H1 (cell line): ENCODE results near the gene GTF2F2. TPM values are rescaled to one million over a fixed set of nuclear protein-coding genes. Genes with fewer than 3 reads are reported as not detected.

ENCODE experiments used
- CTCF ChIA-PET: fragments of 300-600 bp; sonication (Branson Sonifier 250); formaldehyde crosslinking; loops from one replicate; lab custom pipeline; 2021; ENCODE audit not compliant: partially characterized antibody; lab: Charles Lee
- POLR2A ChIA-PET: fragments of 300-600 bp; sonication (Branson Sonifier 250); formaldehyde crosslinking; loops from one replicate; lab custom pipeline; 2021; ENCODE audit warnings: inconsistent platforms; ENCODE audit not compliant: partially characterized antibody; lab: Charles Lee
- DNase-seq, 2 experiments: peaks; one replicate each; pipeline versions ENCODE4 v3.0.0 to v3.0.0-alpha.2; 2010 to 2022; ENCODE audit warnings: low spot score in 2 of 2, low read depth in 1 of 2, mixed read lengths in 1 of 2
- FAIRE-seq: peaks from 2 replicates; lab custom pipeline; 2011; peaks lifted over from hg19 to GRCh38; lab: Jason Lieb, UNC
- H2AFZ ChIP-seq: 2 replicates; pipeline ENCODE4 v1.8.1; 2012; ENCODE audit warnings: low read length, inconsistent platforms
- H2AK5ac ChIP-seq: 2 replicates; pipeline ENCODE4 v1.6.1; 2013; ENCODE audit warnings: low read depth, low read length
- H2BK120ac ChIP-seq: replicated peaks from 2 replicates; pipeline ENCODE3; 2013; ENCODE audit warnings: low read depth, low read length, inconsistent platforms
- H2BK12ac ChIP-seq: 2 replicates; pipeline ENCODE4 v1.6.1; 2013; ENCODE audit warnings: low read depth, low read length
- H2BK15ac ChIP-seq: 2 replicates; pipeline ENCODE4 v1.6.1; 2013; ENCODE audit warnings: low read length
- H2BK20ac ChIP-seq: 2 replicates; pipeline ENCODE4 v1.6.1; 2013; ENCODE audit warnings: low read length
- H2BK5ac ChIP-seq: 2 replicates; pipeline ENCODE4 v1.6.1; 2013; ENCODE audit warnings: low read depth, low read length
- H3K14ac ChIP-seq: 2 replicates; pipeline ENCODE4 v1.6.1; 2013; ENCODE audit warnings: inconsistent platforms; ENCODE audit not compliant: insufficient read length
- H3K18ac ChIP-seq: 2 replicates; pipeline ENCODE4 v1.6.1; 2013; ENCODE audit warnings: low read length; ENCODE audit errors: extremely low read depth
- H3K23ac ChIP-seq: 2 replicates; pipeline ENCODE4 v1.6.1; 2013; ENCODE audit warnings: inconsistent platforms; ENCODE audit not compliant: insufficient read length
- H3K23me2 ChIP-seq: 2 replicates; pipeline ENCODE4 v1.6.1; 2013; ENCODE audit warnings: low read depth, low read length
- H3K27ac ChIP-seq: 2 replicates; pipeline ENCODE4 v1.6.1; 2011; ENCODE audit warnings: low read depth, low read length, inconsistent platforms
- H3K27me3 ChIP-seq, 4 experiments: replicated peaks in 1 of 4; 1 replicate in 1 of 4; 2 replicates in 3 of 4; pipeline versions ENCODE4 v1.6.1 to v1.8.1; 2011 to 2013; ENCODE audit warnings: low read length in 3 of 4, mild to moderate bottlenecking in 3 of 4, inconsistent platforms in 2 of 4, mixed read lengths in 2 of 4, moderate library complexity in 1 of 4; ENCODE audit not compliant: control insufficient read depth in 3 of 4, insufficient read depth in 3 of 4; ENCODE audit errors: extremely low read depth in 1 of 4
- H3K36me3 ChIP-seq, 4 experiments: 2 replicates each; pipeline versions ENCODE4 v1.6.1 to v1.8.1; 2011 to 2013; ENCODE audit warnings: mild to moderate bottlenecking in 4 of 4, low read length in 3 of 4, moderate library complexity in 2 of 4, control low read depth in 1 of 4, inconsistent platforms in 1 of 4; ENCODE audit not compliant: insufficient read depth in 4 of 4, control insufficient read depth in 2 of 4
- H3K4ac ChIP-seq: replicated peaks from 2 replicates; pipeline ENCODE3; 2013; ENCODE audit warnings: low read length, low read depth, mixed read lengths, inconsistent platforms; ENCODE audit not compliant: insufficient read length
- H3K4me1 ChIP-seq, 4 experiments: replicated peaks in 1 of 4; 1 replicate in 1 of 4; 2 replicates in 3 of 4; pipeline versions ENCODE4 v1.6.1 to v1.8.1; 2011 to 2013; ENCODE audit warnings: low read length in 3 of 4, inconsistent platforms in 2 of 4, mixed read lengths in 1 of 4; ENCODE audit not compliant: insufficient read depth in 4 of 4, control insufficient read depth in 3 of 4
- H3K4me2 ChIP-seq, 2 experiments: 2 replicates each; pipeline versions ENCODE4 v1.6.1 to v1.8.1; 2011 to 2013; ENCODE audit warnings: low read depth in 2 of 2, low read length in 2 of 2, control low read depth in 1 of 2, inconsistent platforms in 1 of 2, mild to moderate bottlenecking in 1 of 2; ENCODE audit not compliant: insufficient read depth in 1 of 2
- H3K4me3 ChIP-seq, 4 experiments: fragments of 200-600, 300-600 bp in 1 of 4; sonication (generic), shearing (Covaris generic), sonication (Bioruptor Twin) in 1 of 4; 2 replicates each; pipeline versions ENCODE4 v1.5.1 to v1.8.1; 2011 to 2016; ENCODE audit warnings: low read length in 4 of 4, low read depth in 3 of 4, control low read depth in 2 of 4, inconsistent platforms in 2 of 4, mild to moderate bottlenecking in 2 of 4, mixed read lengths in 1 of 4, moderate library complexity in 1 of 4; ENCODE audit not compliant: insufficient read depth in 2 of 4; ENCODE audit errors: extremely low read depth in 1 of 4
- H3K56ac ChIP-seq: replicated peaks from 2 replicates; pipeline ENCODE3; 2013; ENCODE audit warnings: low read depth, mild to moderate bottlenecking, mixed read lengths, low read length, inconsistent platforms; ENCODE audit not compliant: insufficient read length
- H3K79me1 ChIP-seq: 2 replicates; pipeline ENCODE4 v1.6.1; 2013; ENCODE audit warnings: low read depth, low read length, control low read depth
- H3K79me2 ChIP-seq, 2 experiments: 2 replicates each; pipeline versions ENCODE4 v1.6.1 to v1.8.1; 2012 to 2013; ENCODE audit warnings: low read length in 2 of 2, mild to moderate bottlenecking in 2 of 2, inconsistent platforms in 1 of 2; ENCODE audit not compliant: insufficient read depth in 2 of 2, control insufficient read depth in 1 of 2
- H3K9ac ChIP-seq, 4 experiments: replicated peaks in 1 of 4; 1 replicate in 1 of 4; 2 replicates in 3 of 4; pipeline versions ENCODE4 v1.6.1 to v1.8.1; 2011 to 2013; ENCODE audit warnings: low read depth in 3 of 4, low read length in 3 of 4, control low read depth in 2 of 4, mild to moderate bottlenecking in 2 of 4, moderate library complexity in 2 of 4, inconsistent platforms in 1 of 4; ENCODE audit errors: extremely low read depth in 1 of 4
- H3K9me3 ChIP-seq, 2 experiments: 2 replicates each; pipeline versions ENCODE4 v1.6.1 to v1.8.1; 2012 to 2013; ENCODE audit warnings: mild to moderate bottlenecking in 2 of 2, moderate library complexity in 2 of 2, control low read depth in 1 of 2, inconsistent platforms in 1 of 2, low read depth in 1 of 2, low read length in 1 of 2, mixed read lengths in 1 of 2; ENCODE audit not compliant: insufficient read depth in 2 of 2
- H4K20me1 ChIP-seq, 2 experiments: replicated peaks in 1 of 2; 2 replicates each; pipeline versions ENCODE3 to v1.8.1; 2011 to 2013; ENCODE audit warnings: inconsistent platforms in 2 of 2, low read length in 2 of 2, mild to moderate bottlenecking in 1 of 2; ENCODE audit not compliant: insufficient read depth in 2 of 2, control insufficient read depth in 1 of 2
- H4K5ac ChIP-seq: 2 replicates; pipeline ENCODE4 v1.6.1; 2013; ENCODE audit warnings: low read length, low read depth, mixed read lengths, inconsistent platforms; ENCODE audit not compliant: insufficient read length
- H4K8ac ChIP-seq: 2 replicates; pipeline ENCODE4 v1.8.0; 2013; ENCODE audit warnings: mild to moderate bottlenecking, moderate library complexity, low read length, inconsistent platforms; ENCODE audit not compliant: insufficient read depth; ENCODE audit errors: extremely low read depth
- H4K91ac ChIP-seq: replicated peaks from 2 replicates; pipeline ENCODE3; 2013; ENCODE audit warnings: low read length, mixed read lengths, inconsistent platforms; ENCODE audit not compliant: insufficient read length
- FOSL1 ChIP-seq: IDR thresholded peaks from 2 replicates; pipeline ENCODE4 v1.6.1; 2011; ENCODE audit warnings: mild to moderate bottlenecking, low read depth, low read length, moderate library complexity; ENCODE audit not compliant: insufficient read depth
- HDAC6 ChIP-seq: IDR thresholded peaks from one replicate; pipeline ENCODE4 v1.7.1; 2012; ENCODE audit warnings: low read depth, mild to moderate bottlenecking, inconsistent platforms, low read length, moderate library complexity
- KDM5A ChIP-seq: fragments of 200-600 bp; IDR thresholded peaks from 2 replicates; pipeline ENCODE4 v1.7.1; 2012; ENCODE audit warnings: mild to moderate bottlenecking, low read length, inconsistent platforms, mixed read lengths
- NANOG ChIP-seq: IDR thresholded peaks from 2 replicates; pipeline ENCODE4 v1.6.1; 2011; ENCODE audit warnings: low read length, low read depth, mild to moderate bottlenecking, inconsistent platforms; ENCODE audit not compliant: insufficient read depth, poor library complexity, severe bottlenecking
- PHF8 ChIP-seq: fragments of 200-600 bp; sonication (generic); conservative IDR thresholded peaks from 2 replicates; pipeline ENCODE4 v1.7.1; 2012; ENCODE audit warnings: low read depth, mild to moderate bottlenecking, inconsistent platforms, low read length, moderate library complexity
- POU5F1 ChIP-seq: IDR thresholded peaks from 2 replicates; pipeline ENCODE4 v1.6.1; 2011; ENCODE audit warnings: low read depth, mild to moderate bottlenecking, low read length, moderate library complexity
- SAP30 ChIP-seq: fragments of 300-600 bp; sonication (generic); IDR thresholded peaks from 2 replicates; pipeline ENCODE4 v1.7.1; 2012; ENCODE audit warnings: low read length, moderate library complexity, mild to moderate bottlenecking, inconsistent platforms; ENCODE audit not compliant: insufficient read depth, insufficient replicate concordance
- SRF ChIP-seq: IDR thresholded peaks from 2 replicates; pipeline ENCODE4 v1.6.1; 2011; ENCODE audit warnings: mild to moderate bottlenecking, low read depth, low read length, moderate library complexity
- SUZ12 ChIP-seq: fragments of 200-600 bp; sonication (generic); IDR thresholded peaks from 2 replicates; pipeline ENCODE4 v1.6.1; 2012; ENCODE audit warnings: mild to moderate bottlenecking, inconsistent platforms, low read length, moderate library complexity, mixed read lengths
- TAF1 ChIP-seq: IDR thresholded peaks from 2 replicates; pipeline ENCODE4 v1.6.1; 2011; ENCODE audit warnings: mild to moderate bottlenecking, low read depth, low read length
- WGBS, 2 experiments: shearing (Covaris generic) in 1 of 2; methylation state at CpG; one replicate each; pipeline versions ENCODE4 v1.1.6 to v1.1.7; 2013 to 2015; ENCODE audit warnings: low lambda C conversion rate in 2 of 2, mixed read lengths in 2 of 2, inconsistent platforms in 1 of 2, low coverage in 1 of 2, missing lambda C conversion rate in 1 of 2; ENCODE audit not compliant: insufficient replicate concordance in 2 of 2, insufficient coverage in 1 of 2, insufficient read length in 1 of 2; ENCODE audit errors: extremely low coverage in 1 of 2, missing lambda C conversion rate in 1 of 2; 5-methylcytosine and 5-hydroxymethylcytosine counted together
- polyA plus RNA-seq, 7 experiments: library from polyadenylated mRNA; depleted of rRNA in 3 of 7; stranded (reverse) in 5 of 7; unstranded in 2 of 7; fragments of >200 nt in 5 of 7; fragments of 200-250 nt in 2 of 7; gene quantifications; 1 replicate in 5 of 7; 2 replicates in 1 of 7; 4 replicates in 1 of 7; pipeline versions ENCODE4 v1.2.1 to v1.2.3, GENCODE V29; 2011 to 2013; ENCODE audit warnings: missing spikeins in 2 of 7, mixed read lengths in 2 of 7
- total RNA-seq: library from RNA; stranded (reverse); fragmentation: NEBNext Ultra II Directional; extraction: Animal tissue kit (Norgen Biotek cat#: 25700); gene quantifications from 2 replicates; pipeline ENCODE4 v1.2.1, GENCODE V29; 2021

GTF2F2 gene
- total and polyA plus RNA-seq, 2 of the 8 experiments (the other 6 are each of a cell fraction or from before 2014, with no cell fraction given) = 10.8 to 31.1 TPM

- Histone ChIP-seq H2BK12ac (no peak overlapping the region), H3K79me2 (no peaks in the 10 kb centered on the region), H3K23ac (no peak overlapping the region), H4K91ac (no peak overlapping the region), H3K4me2 (no peak overlapping the region), H3K9ac (no peak overlapping the region), H3K79me1 (no peaks in the 10 kb centered on the region; the same call in 1 of the 2 replicates), H3K18ac (no peak overlapping the region), H2AK5ac (no peak overlapping the region), H3K36me3 (no peaks in the 10 kb centered on the region), H3K4ac (no peak overlapping the region), H4K8ac (no peak overlapping the region), H4K5ac (no peak overlapping the region), H2BK20ac (no peak overlapping the region), H4K20me1 (peaks cover 0 to 2% of the 10 kb centered on the region in 2 experiments), H2BK15ac (no peak overlapping the region), H3K9me3 (no peaks in the 10 kb centered on the region), H3K4me3 (no peak overlapping the region), H3K56ac (no peak overlapping the region), H3K27me3 (no peaks in the 10 kb centered on the region), H2BK120ac (no peak overlapping the region), H3K27ac (no peak overlapping the region), H3K4me1 (no peaks in the 10 kb centered on the region), H3K23me2 (no peaks in the 10 kb centered on the region), H2AFZ (no peak overlapping the region), H2BK5ac (no peak overlapping the region), H3K14ac (no peak overlapping the region)
- ChIA-PET CTCF (interaction anchor here (1.1 to 2.0 kb wide), 4 partner anchors 8 to 53 kb away, joined by 3 to 5 read pairs (median 4); no protein-coding TSS in a partner anchor), POLR2A (interaction anchor here (0.7 kb wide), 1 partner anchor 175 kb away, joined by 3 read pairs; no protein-coding TSS in a partner anchor)
- TF ChIP-seq KDM5A = no peak
- no peak for TF ChIP-seq POU5F1
- TF ChIP-seq SUZ12 = no peak
- TF ChIP-seq NANOG = no peak
- no peak for TF ChIP-seq PHF8
- no peak for TF ChIP-seq TAF1
- no peak for TF ChIP-seq SAP30
- no peak for TF ChIP-seq FOSL1
- TF ChIP-seq HDAC6 = no peak
- no peak for TF ChIP-seq SRF
- no peak for FAIRE-seq
- WGBS, 2 experiments = 94% methylated on average over 4 of the region's 4 CpGs; no CpG with 5 or more reads in 1 of the 2 experiments
- DNase-seq = no peak
Observed at GRCh38 chr13:45229172-45229571, 108.9 kb downstream of the GTF2F2 start.
